Transverse colon (tissue), 4 donors: ENCODE measurements around the gene MFSD12. TPM values are rescaled to one million over a fixed set of nuclear protein-coding genes. Genes with fewer than 3 reads are reported as not detected.

ENCODE experiments used
- DNase-seq: peaks from one replicate; pipeline ENCODE4 v3.0.0-alpha.2; 2019
- H3K27ac ChIP-seq, 4 donors: fragments of 200-600 bp; sonication (generic); 2 replicates each; pipeline ENCODE4 v1.5.1; 2016 to 2018; ENCODE audit warnings: inconsistent platforms in 4 of 4
- H3K27me3 ChIP-seq: fragments of 200-600 bp; sonication (generic); 2 replicates; pipeline ENCODE4 v1.5.1; 2017; ENCODE audit warnings: inconsistent platforms
- H3K36me3 ChIP-seq, 4 donors: fragments of 200-600 bp; sonication (generic); 2 replicates each; pipeline ENCODE4 v1.5.1; 2017 to 2019; ENCODE audit warnings: inconsistent platforms in 4 of 4
- H3K4me1 ChIP-seq, 4 donors: fragments of 200-600 bp; sonication (generic); 2 replicates each; pipeline ENCODE4 v1.5.1; 2017 to 2020; ENCODE audit warnings: inconsistent platforms in 4 of 4
- H3K4me3 ChIP-seq, 4 donors: fragments of 200-600 bp; sonication (generic); 1 replicate in 1 of 4; 2 replicates in 3 of 4; pipeline versions ENCODE4 v1.5.1 to v1.6.1; 2017 to 2019; ENCODE audit warnings: inconsistent platforms in 4 of 4
- H3K9me3 ChIP-seq, 2 donors: fragments of 200-600 bp; sonication (generic); 2 replicates each; pipeline ENCODE4 v1.5.1; 2017 to 2019; ENCODE audit warnings: inconsistent platforms in 2 of 2
- CTCF ChIP-seq, 5 experiments: fragments of 200-600 bp in 3 of 5; fragments of 450-650 bp in 2 of 5; sonication (generic) in 3 of 5; IDR thresholded peaks; 1 replicate in 2 of 5; 2 replicates in 3 of 5; pipeline ENCODE4 v1.5.1; 2016 to 2017; ENCODE audit warnings: antibody characterized with exemption in 5 of 5, inconsistent platforms in 3 of 5, mild to moderate bottlenecking in 2 of 5, moderate library complexity in 1 of 5
- EP300 ChIP-seq: sonication (generic); formaldehyde crosslinking; IDR thresholded peaks from one replicate; pipeline ENCODE4 v1.6.1; 2017; ENCODE audit warnings: antibody characterized with exemption, low read depth
- POLR2A ChIP-seq: fragments of 450-650 bp; IDR thresholded peaks from one replicate; pipeline ENCODE4 v1.6.1; 2016; ENCODE audit warnings: antibody characterized with exemption, mild to moderate bottlenecking, moderate library complexity
- POLR2AphosphoS5 ChIP-seq, 3 donors: sonication (generic); formaldehyde crosslinking; IDR thresholded peaks; one replicate each; pipeline ENCODE4 v1.6.1; 2016; ENCODE audit warnings: antibody characterized with exemption in 3 of 3
- WGBS, 2 donors: methylation state at CpG; one replicate each; pipeline ENCODE4 v1.1.5; 2018; ENCODE audit warnings: low coverage in 1 of 2; 5-methylcytosine and 5-hydroxymethylcytosine counted together
- in situ Hi-C, 4 donors: fragments of 200-750 bp; cut with MboI; loops; one replicate each; pipeline versions ENCODE4 v1.15.0 to v1.15.1; 2017; ENCODE audit warnings: low sequenced_read_pairs in 3 of 4, low pct_ligation_motif_present in 1 of 4, low pct_unique_long_range_greater_than_20kb in 1 of 4
- intact Hi-C: fragments of 100-400 bp; cut with DNase I; formaldehyde crosslinking; loops from one replicate; pipeline ENCODE4 v1.15.1; 2023; ENCODE audit warnings: low total_unique reads
- total RNA-seq, 4 donors: library from RNA; depleted of rRNA; stranded (reverse); fragments of >200 nt; gene quantifications; one replicate each; pipeline ENCODE4 v1.1.0, GENCODE V29; 2016

Gene MFSD12
- total RNA-seq, 4 donors from 2014 or later, result 35.2 to 214 (median 49.2) TPM

GRCh38 chr19:3575949-3576673 is 18.7 kb upstream of the MFSD12 start:
- in situ Hi-C loops, result no loop called here
- Histone ChIP-seq H3K36me3 (no peaks in the 10 kb centered on the region), H3K4me1 (peaks cover 14 to 63% (median 52%) of the 10 kb centered on the region in 4 donors), H3K9me3 (no peaks in the 10 kb centered on the region), H3K27me3 (no peaks in the 10 kb centered on the region), H3K27ac (peak overlapping the region; percentile 57 to 80 (median 70)), H3K4me3 (peak overlapping the region in 3 of 4 donors; percentile 17 to 36 (median 30))
- intact Hi-C loops, result loop anchor here (1.0 kb wide), 1 partner anchor 34 kb away; no protein-coding TSS in a partner anchor
- WGBS, 2 donors, result 65 to 70% methylated on average over 4 to 29 of the region's 29 CpGs
- TF ChIP-seq EP300, result no peak
- no peak for TF ChIP-seq POLR2AphosphoS5 (IDR thresholded peaks at IDR 0.05)
- no peak for TF ChIP-seq CTCF (IDR thresholded peaks at IDR 0.05)
- no peak for TF ChIP-seq POLR2A
- no peak for DNase-seq

GRCh38 chr19:3575260-3575741 is 17.9 kb upstream of the MFSD12 start:
- H3K27me3 ChIP-seq, result no peaks in the 10 kb centered on the region
- no peak overlapping the region for H3K27ac ChIP-seq
- no peak for TF ChIP-seq POLR2AphosphoS5 (IDR thresholded peaks at IDR 0.05)
- H3K36me3 ChIP-seq, result no peaks in the 10 kb centered on the region
- H3K4me1 ChIP-seq, result peaks cover 14 to 64% (median 53%) of the 10 kb centered on the region in 4 donors
- no peak for DNase-seq
- intact Hi-C loops, result no loop called here
- no peaks in the 10 kb centered on the region for H3K9me3 ChIP-seq
- 86 to 92% methylated on average over 13 to 19 of the region's 19 CpGs for WGBS, 2 donors
- H3K4me3 ChIP-seq, result no peak overlapping the region
- in situ Hi-C loops, result no loop called here

GRCh38 chr19:3573858-3574637 is 16.7 kb upstream of the MFSD12 start:
- Histone ChIP-seq H3K4me3 (peak overlapping the region; percentile 74 to 85 (median 80)), H3K27ac (peak overlapping the region; percentile 85 to 92 (median 90)), H3K4me1 (peaks cover 14 to 65% (median 56%) of the 10 kb centered on the region in 4 donors), H3K9me3 (no peaks in the 10 kb centered on the region), H3K27me3 (no peaks in the 10 kb centered on the region), H3K36me3 (no peaks in the 10 kb centered on the region)
- peak; percentile 96 for DNase-seq
- intact Hi-C loops (no loop called here), in situ Hi-C loops (no loop called here)
- TF ChIP-seq CTCF (IDR thresholded peaks at IDR 0.05) (no peak), POLR2A (no peak), POLR2AphosphoS5 (IDR thresholded peaks at IDR 0.05) (no peak), EP300 (no peak)
- 63% methylated on average over 51 of the region's 55 CpGs; no CpG with 5 or more reads in 1 of the 2 donors for WGBS, 2 donors

- no peaks in the 10 kb centered on the region for H3K9me3 ChIP-seq
- peaks cover 14 to 65% (median 56%) of the 10 kb centered on the region in 4 donors for H3K4me1 ChIP-seq
- intact Hi-C loops, result no loop called here
- peak overlapping the region; percentile 85 to 92 (median 90) for H3K27ac ChIP-seq
- no peak for DNase-seq
- TF ChIP-seq POLR2A (no peak), CTCF (IDR thresholded peaks at IDR 0.05) (no peak), EP300 (no peak), POLR2AphosphoS5 (IDR thresholded peaks at IDR 0.05) (no peak)
- H3K4me3 ChIP-seq, result peak overlapping the region; percentile 74 to 85 (median 80)
- H3K36me3 ChIP-seq, result no peaks in the 10 kb centered on the region
- in situ Hi-C loops, result no loop called here
- no peaks in the 10 kb centered on the region for H3K27me3 ChIP-seq
- WGBS, 2 donors, result 1% methylated on average over 42 of the region's 60 CpGs; no CpG with 5 or more reads in 1 of the 2 donors
Observed at GRCh38 chr19:3573162-3573857, 15.9 kb upstream of the MFSD12 start.
